ENCODE measurements around the gene NR1D2.

DNA sequence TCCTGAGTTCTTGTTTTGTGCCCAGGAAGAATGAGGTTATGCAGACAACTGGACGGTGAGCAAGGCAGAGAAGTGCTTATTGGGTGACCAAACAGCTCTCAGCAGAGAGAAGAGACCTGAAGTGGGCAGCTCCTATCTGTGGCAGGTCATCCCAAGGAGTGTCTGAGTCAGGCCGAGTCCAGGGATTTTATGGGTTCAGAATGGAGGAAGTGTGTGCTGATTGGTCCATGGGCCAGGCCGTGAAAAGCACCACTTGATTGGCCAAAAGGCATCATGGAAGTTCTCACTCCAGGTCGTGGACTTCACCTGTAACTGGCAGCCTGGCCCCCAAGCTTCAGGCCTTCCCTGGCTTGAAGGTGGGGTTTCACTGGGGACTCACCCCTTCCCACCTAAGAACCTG lies 74.5 kb downstream of the NR1D2 start:
- TF ChIP-seq EZH2 (IDR thresholded peaks at IDR 0.05; ENCODE audit: borderline replicate concordance, low read depth, low read length, poor library complexity, severe bottlenecking), result no peak
- TF ChIP-seq, protein P1, sequence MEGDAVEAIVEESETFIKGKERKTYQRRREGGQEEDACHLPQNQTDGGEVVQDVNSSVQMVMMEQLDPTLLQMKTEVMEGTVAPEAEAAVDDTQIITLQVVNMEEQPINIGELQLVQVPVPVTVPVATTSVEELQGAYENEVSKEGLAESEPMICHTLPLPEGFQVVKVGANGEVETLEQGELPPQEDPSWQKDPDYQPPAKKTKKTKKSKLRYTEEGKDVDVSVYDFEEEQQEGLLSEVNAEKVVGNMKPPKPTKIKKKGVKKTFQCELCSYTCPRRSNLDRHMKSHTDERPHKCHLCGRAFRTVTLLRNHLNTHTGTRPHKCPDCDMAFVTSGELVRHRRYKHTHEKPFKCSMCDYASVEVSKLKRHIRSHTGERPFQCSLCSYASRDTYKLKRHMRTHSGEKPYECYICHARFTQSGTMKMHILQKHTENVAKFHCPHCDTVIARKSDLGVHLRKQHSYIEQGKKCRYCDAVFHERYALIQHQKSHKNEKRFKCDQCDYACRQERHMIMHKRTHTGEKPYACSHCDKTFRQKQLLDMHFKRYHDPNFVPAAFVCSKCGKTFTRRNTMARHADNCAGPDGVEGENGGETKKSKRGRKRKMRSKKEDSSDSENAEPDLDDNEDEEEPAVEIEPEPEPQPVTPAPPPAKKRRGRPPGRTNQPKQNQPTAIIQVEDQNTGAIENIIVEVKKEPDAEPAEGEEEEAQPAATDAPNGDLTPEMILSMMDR (conservative IDR thresholded peaks at IDR 0.05; ENCODE audit: low read depth, low read length), result no peak

Data from A673 (cell line).